Keratinocyte (primary cell): ENCODE measurements around the gene ZBTB32.

Experiments
- CTCF ChIP-seq, 3 experiments: IDR thresholded peaks in 1 of 3; conservative IDR thresholded peaks in 1 of 3; optimal IDR thresholded peaks in 1 of 3; 2 replicates in 2 of 3; 3 replicates in 1 of 3; pipeline versions ENCODE3 to v1.5.1; 2011; ENCODE audit warnings: low read length in 3 of 3, mild to moderate bottlenecking in 3 of 3, moderate library complexity in 2 of 3, control low read depth in 1 of 3, inconsistent platforms in 1 of 3; ENCODE audit not compliant: insufficient read depth in 2 of 3; ENCODE audit errors: extremely low read depth in 1 of 3
- EZH2 ChIP-seq: IDR thresholded peaks from one replicate; pipeline ENCODE4 v1.6.1; 2012; ENCODE audit warnings: inconsistent platforms, mild to moderate bottlenecking, low read length, moderate library complexity

- TF ChIP-seq CTCF (optimal IDR thresholded peaks at IDR 0.05 in 1 of 3, IDR thresholded peaks at IDR 0.05 in 1 of 3, conservative IDR thresholded peaks at IDR 0.05 in 1 of 3; ENCODE audit: extremely low read depth in 1 of 3, insufficient read depth in 2 of 3, low read length in 3 of 3) (no peak), EZH2 (no peak)
Observed at GRCh38 chr19:35713506-35713850, 9.1 kb downstream of the ZBTB32 start.
